ENCODE results near the gene CARD19. TPM values are rescaled to one million over a fixed set of nuclear protein-coding genes. Genes with fewer than 3 reads are reported as not detected.
A peak's percentile ranks its signal among the peaks of the same experiment; 100 is the strongest.

Gene CARD19
- total RNA-seq, 1 experiment from 2014 or later = 97.5 TPM

GRCh38 chr9:93132287-93132927 is 36.4 kb downstream of the CARD19 start:
- POLR2A ChIA-PET (ENCODE audit: unreplicated experiment) = interaction anchor here (0.6 kb wide), 1 partner anchor 12 kb away, joined by 3 read pairs; no protein-coding TSS in a partner anchor
- Histone ChIP-seq H3F3A (ENCODE audit: insufficient read depth, low read depth) (peaks cover 7% of the 10 kb centered on the region; the same call in 1 of the 2 replicates), H3K27ac (no peak overlapping the region), H3K4me1 (replicated peaks; ENCODE audit: insufficient read depth) (peaks cover 26% of the 10 kb centered on the region), H3K27me3 (ENCODE audit: insufficient read depth, low read depth) (no peaks in the 10 kb centered on the region), H2AFZ (no peak overlapping the region), H3K36me3 (ENCODE audit: low read depth) (no peaks in the 10 kb centered on the region), H3K9me2 (ENCODE audit: insufficient read depth) (no peaks in the 10 kb centered on the region), H3K79me2 (ENCODE audit: low read depth) (peaks cover 63% of the 10 kb centered on the region), H3K4me3 (peak overlapping the region; percentile 88), H3K4me2 (peak overlapping the region; percentile 82), H3K9me3 (ENCODE audit: insufficient read depth, low read depth) (no peaks in the 10 kb centered on the region), H4K20me1 (ENCODE audit: insufficient read depth) (peaks cover 37% of the 10 kb centered on the region)
- CTCF ChIA-PET = no interaction called here
- BruUV-seq (replicated peaks) = no TSS peak
- intact Hi-C loops (cut with micrococcal nuclease; ENCODE audit: unreplicated experiment) = loop anchor here (2.0 to 5.0 kb wide), 2 partner anchors 14 to 445 kb away; partner anchors contain the start of gene PHF2
- no peak for TF ChIP-seq EZH2 (IDR thresholded peaks at IDR 0.05; ENCODE audit: low read depth)
- TF ChIP-seq CTCF (conservative IDR thresholded peaks at IDR 0.05) = no peak
- DNase-seq = peak in 1 of 2 experiments; percentile 51

GRCh38 chr9:93132946-93133680 is 37.1 kb downstream of the CARD19 start:
- Histone ChIP-seq H2AFZ (peak overlapping the region; percentile 88; the same call in 1 of the 2 replicates), H3K79me2 (ENCODE audit: low read depth) (peaks cover 58% of the 10 kb centered on the region), H3K4me3 (peak overlapping the region; percentile 88), H4K20me1 (ENCODE audit: insufficient read depth) (peaks cover 37% of the 10 kb centered on the region), H3K9me2 (ENCODE audit: insufficient read depth) (no peaks in the 10 kb centered on the region), H3K9me3 (ENCODE audit: insufficient read depth, low read depth) (no peaks in the 10 kb centered on the region), H3K4me1 (replicated peaks; ENCODE audit: insufficient read depth) (peaks cover 26% of the 10 kb centered on the region), H3K27me3 (ENCODE audit: insufficient read depth, low read depth) (no peaks in the 10 kb centered on the region), H3K4me2 (peak overlapping the region; percentile 82), H3K36me3 (ENCODE audit: low read depth) (no peaks in the 10 kb centered on the region), H3K27ac (peak overlapping the region; percentile 35), H3F3A (ENCODE audit: insufficient read depth, low read depth) (peaks cover 5% of the 10 kb centered on the region; the same call in 1 of the 2 replicates)
- POLR2A ChIA-PET (ENCODE audit: unreplicated experiment) = interaction anchor here (0.6 to 0.7 kb wide), 3 partner anchors 10 to 21 kb away, joined by 3 to 6 read pairs (median 3); no protein-coding TSS in a partner anchor
- BruUV-seq (replicated peaks) = TSS peak; percentile 59
- intact Hi-C loops (cut with micrococcal nuclease; ENCODE audit: unreplicated experiment) = loop anchor here (2.0 to 5.0 kb wide), 2 partner anchors 14 to 444 kb away; partner anchors contain the start of gene PHF2
- CTCF ChIA-PET = interaction anchor here (0.7 kb wide), 1 partner anchor 882 kb away, joined by 3 read pairs; no protein-coding TSS in a partner anchor
- peak; percentile 32 to 63 for DNase-seq
- TF ChIP-seq EZH2 (IDR thresholded peaks at IDR 0.05; ENCODE audit: low read depth) (no peak), CTCF (conservative IDR thresholded peaks at IDR 0.05) (no peak)

- peak in 1 of 2 experiments; percentile 58 for DNase-seq
- no peak for TF ChIP-seq EZH2 (IDR thresholded peaks at IDR 0.05; ENCODE audit: low read depth)
- TF ChIP-seq CTCF (conservative IDR thresholded peaks at IDR 0.05) = no peak
- ChIA-PET CTCF (interaction anchor here (0.6 to 0.7 kb wide), 2 partner anchors 196 to 881 kb away, joined by 3 read pairs; no protein-coding TSS in a partner anchor), POLR2A (ENCODE audit: unreplicated experiment) (interaction anchor here (0.6 to 0.7 kb wide), 4 partner anchors 11 to 35 kb away, joined by 3 to 14 read pairs (median 5); no protein-coding TSS in a partner anchor)
- peaks cover 3% of the 10 kb centered on the region; the same call in 1 of the 2 replicates for H3F3A ChIP-seq (ENCODE audit: insufficient read depth, low read depth)
- H3K36me3 ChIP-seq (ENCODE audit: low read depth) = no peaks in the 10 kb centered on the region
- H4K20me1 ChIP-seq (ENCODE audit: insufficient read depth) = peaks cover 36% of the 10 kb centered on the region
- no peaks in the 10 kb centered on the region for H3K9me2 ChIP-seq (ENCODE audit: insufficient read depth)
- no peaks in the 10 kb centered on the region for H3K9me3 ChIP-seq (ENCODE audit: insufficient read depth, low read depth)
- H3K4me1 ChIP-seq (replicated peaks; ENCODE audit: insufficient read depth) = peaks cover 26% of the 10 kb centered on the region
- no peaks in the 10 kb centered on the region for H3K27me3 ChIP-seq (ENCODE audit: insufficient read depth, low read depth)
- peak overlapping the region; percentile 88 for H2AFZ ChIP-seq
- peak overlapping the region; percentile 82 for H3K4me2 ChIP-seq
- H3K79me2 ChIP-seq (ENCODE audit: low read depth) = peaks cover 53% of the 10 kb centered on the region
- peak overlapping the region; percentile 88 for H3K4me3 ChIP-seq
- intact Hi-C loops (cut with micrococcal nuclease; ENCODE audit: unreplicated experiment) = loop anchor here (2.0 to 5.0 kb wide), 2 partner anchors 15 to 444 kb away; partner anchors contain the start of gene PHF2
- H3K27ac ChIP-seq = peak overlapping the region; percentile 35
- no TSS peak for BruUV-seq (replicated peaks)
These were observed 37.6 kb downstream of the CARD19 start for GRCh38 chr9:93133681-93134014.
